HG03439 (cell line): ENCODE measurements around the gene C16orf95.
"Not testable (repeated sequence)": the region's sequence is repeated elsewhere in the genome, so short reads cannot be mapped to it uniquely, and the experiment has no call there.

ENCODE experiments used
- ATAC-seq: cut with Tn5 transposase; IDR thresholded peaks from one replicate; pipeline ENCODE4 v1.9.1; 2021; ENCODE audit warnings: mild to moderate bottlenecking, moderate library complexity; ENCODE audit not compliant: unreplicated experiment

The C16orf95 gene

DNA sequence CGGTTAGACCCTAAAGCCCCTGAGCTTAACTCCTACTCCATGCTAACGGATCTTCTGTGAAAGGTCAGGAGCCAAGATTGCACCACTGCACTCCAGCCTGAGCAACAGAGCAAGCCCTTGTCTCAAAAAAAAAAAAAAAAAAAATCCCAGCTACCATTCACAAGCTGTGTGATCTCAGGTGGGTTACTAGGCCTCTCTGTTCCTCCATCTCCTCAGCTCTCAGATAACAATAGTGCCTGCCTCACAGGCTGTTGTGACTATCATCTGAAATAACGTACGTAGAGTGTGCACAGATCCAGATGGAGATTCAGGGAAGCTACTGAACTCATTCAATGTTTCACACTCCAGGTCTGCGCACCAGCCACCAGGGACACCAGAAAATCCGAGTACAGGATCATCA is 57.8 kb downstream of the C16orf95 start:
- no peak for ATAC-seq

DNA sequence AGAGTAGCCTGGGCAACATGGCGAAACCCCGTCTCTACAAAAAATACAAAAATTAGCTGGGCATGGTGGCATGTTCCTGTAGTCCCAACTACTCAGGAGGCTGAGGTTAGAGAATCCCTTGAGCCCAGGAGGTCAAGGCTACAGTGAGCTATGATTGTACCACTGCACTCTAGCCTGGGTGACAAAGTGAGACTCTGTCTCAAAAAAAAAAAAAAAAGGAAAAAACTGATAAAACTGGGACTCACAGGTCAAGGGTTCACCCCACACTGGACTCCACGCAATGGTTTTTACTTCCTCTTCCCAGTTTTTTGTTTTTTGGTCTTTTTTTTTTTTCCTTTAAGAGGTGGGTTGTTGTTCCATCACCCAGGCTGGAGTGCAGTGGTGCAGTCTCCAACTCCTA is 58.5 kb downstream of the C16orf95 start:
- ATAC-seq = not testable (repeated sequence)

DNA sequence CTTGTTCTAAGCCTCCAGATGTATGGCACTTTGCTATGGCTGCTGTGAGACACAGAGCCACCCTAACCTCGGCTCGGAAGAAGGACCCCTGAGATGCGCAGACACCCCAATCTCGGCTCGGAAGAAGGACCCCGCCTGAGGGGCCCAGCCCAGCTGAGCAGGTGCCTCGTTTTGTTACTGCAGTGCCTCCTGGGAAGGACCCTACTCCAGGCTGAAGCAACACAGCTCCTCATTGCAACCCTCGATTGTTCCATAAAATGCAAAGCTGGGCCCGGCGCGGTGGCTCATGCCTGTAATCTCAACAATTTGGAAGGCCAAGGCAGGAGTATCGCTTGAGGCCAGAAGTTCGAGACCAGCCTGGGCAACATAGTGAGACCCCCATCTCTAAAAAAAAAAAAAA is 61.3 kb downstream of the C16orf95 start:
- ATAC-seq = no peak

DNA sequence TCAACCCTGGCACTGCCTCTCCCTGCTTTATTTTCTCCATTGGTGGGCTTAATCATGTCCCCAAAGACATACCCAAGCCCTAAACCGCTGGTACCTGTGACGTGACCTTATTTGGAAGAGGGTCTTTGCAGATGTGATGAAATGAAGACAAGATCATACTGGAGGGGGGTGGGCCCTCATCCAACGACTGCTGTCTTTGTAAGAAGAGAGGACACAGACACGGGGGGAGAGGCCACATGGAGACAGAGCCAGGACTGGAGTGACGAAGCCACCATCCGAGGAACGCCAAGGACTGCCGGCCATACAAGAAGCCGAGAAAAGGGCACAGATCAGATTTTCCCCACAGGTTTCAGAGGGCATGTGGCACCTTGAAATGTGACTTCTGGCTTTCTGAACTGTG is 62.5 kb downstream of the C16orf95 start:
- no peak for ATAC-seq

DNA sequence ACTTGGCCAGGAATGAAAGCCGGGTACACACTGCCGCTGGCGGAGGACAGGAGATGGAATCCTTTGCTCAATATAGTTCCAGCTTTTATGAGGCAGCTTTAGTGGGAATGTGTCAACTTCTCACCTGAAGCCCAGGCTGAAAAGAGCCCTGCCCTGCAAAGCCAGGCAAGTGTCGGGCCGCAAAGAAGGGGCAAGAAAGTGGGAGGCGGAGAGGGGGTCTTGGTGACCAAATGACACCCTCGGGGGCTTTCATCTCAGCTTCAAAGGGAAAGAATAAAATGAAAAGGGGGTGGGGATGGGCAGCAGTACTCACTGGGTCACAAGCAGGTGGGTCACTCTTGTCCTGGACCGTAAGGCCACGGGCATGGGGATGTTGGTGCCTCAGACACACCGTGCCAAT is 62.9 kb downstream of the C16orf95 start:
- no peak for ATAC-seq

DNA sequence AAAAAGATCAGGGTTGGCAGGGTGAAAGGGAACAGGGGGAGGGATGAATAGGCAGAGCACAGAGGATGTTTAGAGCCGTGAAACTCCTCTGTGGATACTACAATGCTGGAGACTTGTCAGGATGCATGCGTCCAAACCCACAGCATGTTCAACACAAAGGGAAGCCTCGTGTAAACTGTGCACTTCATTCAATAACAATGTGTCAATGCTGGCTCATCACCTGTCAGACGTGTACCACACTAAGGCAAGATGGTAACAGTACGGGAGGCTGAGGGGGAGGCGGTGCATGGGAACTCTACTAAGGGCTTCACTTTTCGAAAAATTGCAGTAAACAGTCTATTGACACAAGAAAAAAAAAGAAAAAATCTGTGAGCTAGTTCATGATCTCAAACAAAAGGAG is 63.7 kb downstream of the C16orf95 start:
- no peak for ATAC-seq
